KOPT-K1 (cell line): Measurements from ENCODE around the gene MAN2A1.

Source experiments
- H3K27ac ChIP-seq: fragments of 200-600 bp; sonication (generic); 2 replicates; pipeline ENCODE4 v1.5.1; 2016; ENCODE audit warnings: antibody characterized with exemption, mild to moderate bottlenecking, low read depth, low read length; ENCODE audit not compliant: poor library complexity, severe bottlenecking
- H3K36me3 ChIP-seq: fragments of 200-600 bp; sonication (generic); 2 replicates; pipeline ENCODE4 v1.5.1; 2017; ENCODE audit warnings: antibody characterized with exemption, mild to moderate bottlenecking, low read length, moderate library complexity; ENCODE audit not compliant: insufficient read depth
- H3K9me3 ChIP-seq: fragments of 200-600 bp; sonication (generic); 2 replicates; pipeline ENCODE4 v1.5.1; 2017; ENCODE audit warnings: antibody characterized with exemption, low read length, mild to moderate bottlenecking; ENCODE audit not compliant: insufficient read depth, poor library complexity, severe bottlenecking

MAN2A1 gene

DNA sequence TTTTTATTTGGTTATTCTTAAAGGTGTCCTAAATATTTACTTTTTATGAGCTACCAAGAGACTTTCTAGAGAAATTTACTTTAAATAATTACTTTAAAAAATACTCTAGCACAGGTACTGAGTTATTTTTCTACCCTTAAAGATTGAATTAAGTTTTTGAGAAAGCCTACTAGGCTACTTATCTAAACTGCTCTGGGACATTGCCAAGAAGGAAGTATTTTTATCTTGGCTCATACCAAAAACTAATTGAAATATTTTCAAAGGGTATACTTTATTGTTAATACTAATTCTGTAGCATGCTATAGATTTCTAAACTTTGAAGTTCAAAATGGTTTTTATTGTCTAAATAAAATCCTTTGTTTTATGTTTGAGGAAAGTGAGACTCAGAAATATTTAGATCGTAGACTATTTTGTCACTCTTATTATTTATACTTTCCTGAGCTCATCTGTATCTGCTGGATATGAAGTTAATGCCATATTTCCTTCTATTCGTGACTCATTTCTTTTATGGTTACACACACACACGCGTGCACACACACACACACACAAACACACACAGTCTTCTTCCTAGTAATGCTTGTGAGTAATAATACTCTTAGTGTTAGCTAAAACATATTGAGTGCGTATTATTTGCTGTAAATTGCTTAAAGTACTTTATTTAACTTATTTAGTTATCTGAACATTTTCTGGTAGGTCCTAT lies 89.5 kb downstream of the MAN2A1 start:
- Histone ChIP-seq H3K27ac (no peak overlapping the region), H3K36me3 (peaks cover 79% of the 10 kb centered on the region), H3K9me3 (no peaks in the 10 kb centered on the region)

DNA sequence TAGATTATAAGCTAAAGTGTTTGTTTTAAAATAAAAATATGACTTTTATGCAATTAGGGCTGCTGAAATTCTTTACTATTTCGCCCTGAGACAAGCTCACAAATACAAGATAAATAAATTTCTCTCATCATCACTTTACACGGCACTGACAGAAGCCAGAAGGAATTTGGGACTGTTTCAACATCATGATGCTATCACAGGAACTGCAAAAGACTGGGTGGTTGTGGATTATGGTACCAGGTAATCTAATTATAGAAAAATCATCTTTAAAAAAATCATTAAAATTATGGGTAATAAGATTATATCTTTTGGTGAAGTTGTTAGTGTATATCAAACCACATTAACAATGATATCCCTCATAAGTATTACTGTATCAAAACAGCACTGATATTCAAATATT lies 95.0 kb downstream of the MAN2A1 start:
- H3K9me3 ChIP-seq: no peaks in the 10 kb centered on the region
- peaks cover 87% of the 10 kb centered on the region for H3K36me3 ChIP-seq
- no peak overlapping the region for H3K27ac ChIP-seq

DNA sequence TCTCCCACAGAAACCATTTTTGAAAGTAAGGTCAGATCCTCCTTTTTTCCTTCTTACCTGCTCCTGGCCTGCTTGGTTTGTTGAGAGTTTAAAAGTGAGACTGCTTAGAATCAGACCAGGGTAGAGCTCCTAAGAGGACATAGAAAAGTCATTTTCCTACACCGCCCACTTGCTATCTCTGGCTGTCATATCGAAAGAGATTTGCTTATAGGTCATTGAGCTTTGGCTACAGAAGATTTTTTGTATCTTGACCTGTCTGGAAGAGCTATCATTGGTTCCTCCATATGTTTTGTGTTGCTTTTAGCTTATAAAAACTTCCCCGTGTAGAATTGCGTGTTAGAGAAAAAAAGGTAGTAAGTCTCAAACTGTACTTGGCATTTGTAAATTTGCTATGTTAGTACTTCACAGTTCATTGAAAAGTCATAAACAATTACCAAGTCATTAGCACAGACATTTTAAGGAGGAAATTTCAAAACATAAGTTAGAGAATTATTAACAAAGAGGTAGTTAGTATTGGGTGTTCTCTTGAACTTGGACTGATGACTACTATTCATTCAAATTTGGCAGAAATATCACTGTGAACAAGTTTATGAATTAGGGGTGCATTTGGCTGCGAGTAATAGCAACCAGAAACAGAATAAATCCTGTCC lies 96.6 kb downstream of the MAN2A1 start:
- Histone ChIP-seq H3K36me3 (peaks cover 74% of the 10 kb centered on the region), H3K9me3 (peaks cover 2% of the 10 kb centered on the region), H3K27ac (no peak overlapping the region)

- Histone ChIP-seq H3K9me3 (peaks cover 17% of the 10 kb centered on the region), H3K36me3 (peaks cover 82% of the 10 kb centered on the region), H3K27ac (no peak overlapping the region)
Observed at GRCh38 chr5:109788596-109788995, 98.9 kb downstream of the MAN2A1 start.

DNA sequence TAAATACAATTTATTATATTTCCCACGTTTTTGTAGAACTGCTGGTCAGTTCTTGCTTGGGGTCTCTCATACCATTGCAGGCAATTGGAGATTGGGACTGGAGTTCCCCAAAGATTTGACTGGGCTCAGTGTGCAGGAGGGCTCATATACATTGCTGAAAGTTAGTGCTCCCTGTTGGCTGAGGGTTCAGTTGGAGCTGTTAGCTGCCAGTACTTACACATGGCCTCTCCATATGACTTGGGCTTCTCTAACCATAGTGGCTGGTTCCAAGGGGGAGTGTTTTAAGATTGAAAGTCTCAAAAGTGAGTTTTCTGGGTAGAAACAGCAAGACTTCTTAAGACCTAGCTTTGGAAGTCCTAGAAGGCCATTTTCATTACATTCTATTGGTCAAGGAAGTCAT lies 102.9 kb downstream of the MAN2A1 start:
- H3K9me3 ChIP-seq: peaks cover 17% of the 10 kb centered on the region
- H3K36me3 ChIP-seq: peaks cover 82% of the 10 kb centered on the region
- H3K27ac ChIP-seq: no peak overlapping the region

DNA sequence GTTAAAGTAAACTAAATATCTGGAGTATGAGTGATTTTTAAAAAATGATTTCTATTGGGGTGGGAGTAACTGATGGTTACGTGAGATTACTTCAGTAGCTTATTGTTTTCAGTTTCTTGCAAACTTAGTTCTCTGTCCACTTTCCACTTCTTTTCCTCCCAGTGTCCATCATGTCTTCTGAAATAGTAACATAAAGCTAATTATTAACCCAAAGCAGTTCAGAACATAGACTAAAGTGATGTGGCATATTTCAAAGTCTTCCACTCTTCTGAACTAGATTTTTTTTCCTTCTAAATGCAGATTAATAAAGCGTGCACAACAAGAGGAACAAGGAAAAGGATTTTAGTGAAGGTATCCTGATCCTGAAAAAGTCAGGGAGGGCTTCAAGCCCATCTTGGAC lies 114.1 kb downstream of the MAN2A1 start:
- no peak overlapping the region for H3K27ac ChIP-seq
- peaks cover 54% of the 10 kb centered on the region for H3K36me3 ChIP-seq
- H3K9me3 ChIP-seq: no peaks in the 10 kb centered on the region

DNA sequence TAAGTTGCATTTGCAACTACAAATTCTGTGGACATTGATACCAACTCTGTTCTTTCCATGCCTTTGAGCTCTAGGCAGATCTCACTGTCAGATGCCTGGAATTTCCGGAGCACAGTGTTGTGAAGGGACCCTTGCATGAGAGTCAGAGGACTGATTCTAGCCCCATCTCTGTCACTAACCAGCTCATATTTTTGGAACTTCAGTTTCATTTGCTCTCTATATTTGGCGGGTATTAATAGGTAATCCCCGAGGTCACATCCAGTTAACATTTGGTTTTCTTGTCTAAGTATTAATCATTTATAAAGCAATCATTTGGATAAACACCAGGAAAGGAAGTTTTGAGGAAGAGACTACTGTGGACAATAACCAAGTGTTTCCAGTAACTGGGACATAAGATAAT lies 115.7 kb downstream of the MAN2A1 start:
- peaks cover 61% of the 10 kb centered on the region for H3K36me3 ChIP-seq
- H3K9me3 ChIP-seq: no peaks in the 10 kb centered on the region
- H3K27ac ChIP-seq: no peak overlapping the region

- Histone ChIP-seq H3K36me3 (peaks cover 64% of the 10 kb centered on the region), H3K27ac (no peak overlapping the region), H3K9me3 (no peaks in the 10 kb centered on the region)
Observed at GRCh38 chr5:109805883-109806282, 116.2 kb downstream of the MAN2A1 start.

- Histone ChIP-seq H3K27ac (no peak overlapping the region), H3K9me3 (no peaks in the 10 kb centered on the region), H3K36me3 (peaks cover 82% of the 10 kb centered on the region)
Observed at GRCh38 chr5:109812698-109813097, 123.0 kb downstream of the MAN2A1 start.

GRCh38 chr5:109816732-109817131 lies 127.0 kb downstream of the MAN2A1 start:
- Histone ChIP-seq H3K27ac (no peak overlapping the region), H3K36me3 (peaks cover 91% of the 10 kb centered on the region), H3K9me3 (no peaks in the 10 kb centered on the region)

DNA sequence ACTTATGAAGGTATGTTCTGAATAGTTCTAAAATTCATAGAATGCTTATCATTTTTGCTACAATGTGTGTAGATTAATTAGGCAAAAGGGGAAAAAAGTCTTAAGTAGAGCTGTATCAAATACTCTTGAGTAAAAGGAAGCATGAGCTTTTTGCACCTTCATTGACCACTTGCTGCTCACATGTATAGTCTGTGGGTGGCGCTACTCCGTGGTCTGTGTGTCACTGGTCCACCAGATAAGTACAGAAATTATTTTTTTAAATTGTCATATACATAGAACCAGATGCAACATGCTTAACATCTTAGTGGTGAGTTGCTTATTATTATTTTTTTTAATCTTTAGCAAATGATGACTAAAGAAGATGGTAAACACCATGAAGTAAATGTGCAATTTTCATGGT lies 130.2 kb downstream of the MAN2A1 start:
- Histone ChIP-seq H3K27ac (no peak overlapping the region), H3K9me3 (no peaks in the 10 kb centered on the region), H3K36me3 (peaks cover 93% of the 10 kb centered on the region)

DNA sequence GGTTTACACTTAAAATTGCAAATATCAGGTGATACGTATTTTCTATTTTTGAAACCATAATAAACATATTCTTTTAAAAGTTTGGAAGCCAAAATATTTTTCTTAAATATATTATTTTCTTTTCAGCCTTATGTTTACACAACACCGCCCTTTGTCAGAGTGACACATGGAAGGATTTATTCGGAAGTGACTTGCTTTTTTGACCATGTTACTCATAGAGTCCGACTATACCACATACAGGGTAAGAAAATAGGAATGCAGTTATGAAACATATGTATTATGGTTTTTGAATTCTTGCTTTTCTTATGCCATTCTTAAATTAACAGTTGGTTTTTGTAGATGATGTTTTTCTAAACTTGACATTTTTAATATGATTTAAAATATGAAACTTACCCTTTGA lies 133.9 kb downstream of the MAN2A1 start:
- H3K9me3 ChIP-seq: no peaks in the 10 kb centered on the region
- peaks cover 98% of the 10 kb centered on the region for H3K36me3 ChIP-seq
- no peak overlapping the region for H3K27ac ChIP-seq

DNA sequence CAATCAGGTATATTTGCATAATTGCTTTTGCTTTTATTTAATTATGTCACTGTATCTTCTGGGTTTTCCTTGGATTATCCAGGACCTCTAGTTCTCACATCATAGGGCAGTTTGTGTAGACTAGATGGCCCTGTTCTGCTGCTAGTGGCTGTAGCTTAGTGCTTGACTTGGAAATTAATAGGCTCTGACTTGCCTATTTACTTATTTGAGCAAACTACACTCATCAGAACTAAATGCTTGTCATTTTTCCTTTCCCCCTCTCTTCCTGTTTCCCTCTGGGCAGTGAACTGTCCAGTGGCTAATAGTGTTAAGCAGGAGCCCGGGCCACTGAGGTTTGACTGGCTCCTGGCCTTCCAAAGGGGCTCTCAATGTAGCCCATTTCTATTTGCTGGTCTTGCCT lies 135.7 kb downstream of the MAN2A1 start:
- Histone ChIP-seq H3K36me3 (peaks cover 97% of the 10 kb centered on the region), H3K27ac (no peak overlapping the region)

DNA sequence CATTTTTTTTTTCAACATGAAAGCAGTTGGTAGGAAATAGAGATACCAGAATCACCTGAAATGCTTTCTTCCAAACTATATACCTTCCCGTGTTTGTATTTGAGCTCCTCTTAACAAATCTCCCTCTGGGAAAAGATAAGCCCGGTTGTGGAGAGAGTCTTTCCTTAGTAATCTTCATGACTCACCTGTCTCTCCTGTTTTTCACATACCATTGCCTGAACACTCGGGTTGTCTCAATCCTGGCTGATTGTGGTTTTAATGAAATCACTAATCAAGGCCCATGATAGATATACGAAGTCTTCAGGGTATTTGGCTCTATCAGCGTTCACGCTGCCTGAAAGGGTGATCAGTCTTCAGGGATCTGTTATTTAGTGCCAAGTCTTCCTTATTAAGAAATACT lies 136.7 kb downstream of the MAN2A1 start:
- Histone ChIP-seq H3K27ac (no peak overlapping the region), H3K36me3 (peaks cover 95% of the 10 kb centered on the region), H3K9me3 (peaks cover 7% of the 10 kb centered on the region)

More for the DNA sequence above, 135.7 kb downstream of the MAN2A1 start:
- no peaks in the 10 kb centered on the region for H3K9me3 ChIP-seq

DNA sequence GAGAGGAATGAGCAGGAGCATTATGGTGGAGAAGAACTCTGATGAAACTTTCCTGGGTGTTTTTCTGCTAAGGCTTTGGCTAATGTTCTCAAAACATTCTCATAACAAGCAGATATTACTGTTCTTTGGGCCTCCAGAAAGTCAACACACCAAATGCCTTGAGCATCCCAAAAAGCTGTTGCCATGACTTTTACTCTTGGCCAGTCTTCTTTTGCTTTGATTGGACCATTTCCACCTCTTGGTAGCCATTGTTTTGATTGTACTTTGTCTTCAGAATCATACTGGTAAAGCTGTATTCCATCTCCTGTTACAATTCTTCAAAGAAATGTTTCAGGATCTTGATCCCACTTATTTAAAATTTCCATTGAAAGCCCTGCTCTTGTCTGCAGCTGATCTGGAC lies 139.6 kb downstream of the MAN2A1 start:
- no peak overlapping the region for H3K27ac ChIP-seq
- peaks cover 82% of the 10 kb centered on the region for H3K36me3 ChIP-seq
- peaks cover 13% of the 10 kb centered on the region for H3K9me3 ChIP-seq

DNA sequence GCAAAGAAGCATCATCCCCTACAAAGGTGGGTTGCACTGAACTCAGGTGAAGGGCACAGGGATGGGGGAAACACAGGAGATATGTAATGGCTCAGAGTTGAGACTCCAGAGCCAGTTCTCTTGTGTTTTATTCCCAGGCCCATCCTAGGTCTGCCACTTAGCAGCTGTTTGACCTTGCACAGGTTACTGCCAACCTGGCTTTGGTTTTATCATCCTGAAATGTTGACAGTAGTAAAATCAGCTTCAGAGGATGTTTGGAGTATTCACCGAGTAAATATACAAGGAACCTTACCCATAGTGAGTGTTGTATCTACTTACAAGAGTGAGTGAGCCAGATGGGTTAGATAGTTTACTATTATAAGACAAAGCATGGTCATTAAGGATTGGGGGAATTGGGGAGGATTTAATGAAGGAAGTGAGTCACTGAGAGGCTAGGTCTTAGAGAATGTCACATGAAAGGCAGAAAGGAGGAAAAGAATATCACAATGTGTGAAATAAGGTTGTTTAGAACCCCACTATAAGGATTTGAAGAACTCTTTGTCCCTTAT lies 141.3 kb downstream of the MAN2A1 start:
- Histone ChIP-seq H3K36me3 (peaks cover 78% of the 10 kb centered on the region), H3K27ac (no peak overlapping the region)

More for the DNA sequence above, 141.3 kb downstream of the MAN2A1 start:
- H3K9me3 ChIP-seq: peaks cover 13% of the 10 kb centered on the region
